GM23338 (cell line): ENCODE data around the gene UNC79.

Experiments
- CREB1 ChIP-seq: fragments of 250-450 bp; sonication (Bioruptor Pico); IDR thresholded peaks from 2 replicates; pipeline ENCODE4 v1.5.0; 2020; ENCODE audit warnings: low read depth, mild to moderate bottlenecking, moderate library complexity
- CTCF ChIP-seq, 2 experiments: fragments of 200-600 bp in 1 of 2; sonication (generic) in 1 of 2; conservative IDR thresholded peaks; 2 replicates each; pipeline versions ENCODE4 v1.5.1 to v1.6.1; 2016 to 2017; ENCODE audit warnings: antibody characterized with exemption in 2 of 2, low read depth in 2 of 2, mild to moderate bottlenecking in 2 of 2, moderate library complexity in 1 of 2
- ETS1 ChIP-seq: IDR thresholded peaks from 2 replicates; pipeline ENCODE4 v1.6.1; 2016; ENCODE audit warnings: antibody characterized with exemption
- EZH2 ChIP-seq: fragments of 200-600 bp; sonication (generic); IDR thresholded peaks from one replicate; pipeline ENCODE4 v1.8.0; 2017; ENCODE audit warnings: antibody characterized with exemption, mild to moderate bottlenecking, low read depth; ENCODE audit not compliant: unreplicated experiment
- EZH2phosphoT487 ChIP-seq: fragments of 200-600 bp; sonication (generic); IDR thresholded peaks from one replicate; pipeline ENCODE4 v1.8.1; 2018; ENCODE audit warnings: antibody characterized with exemption; ENCODE audit not compliant: unreplicated experiment
- JUNB ChIP-seq: IDR thresholded peaks from one replicate; pipeline ENCODE4 v1.6.1; 2016; ENCODE audit warnings: antibody characterized with exemption; ENCODE audit not compliant: unreplicated experiment
- NANOG ChIP-seq: IDR thresholded peaks from 2 replicates; pipeline ENCODE4 v1.6.1; 2016; ENCODE audit warnings: antibody characterized with exemption, borderline replicate concordance
- POLR2AphosphoS5 ChIP-seq: IDR thresholded peaks from 2 replicates; pipeline ENCODE4 v1.6.1; 2016; ENCODE audit warnings: antibody characterized with exemption, low read depth
- REST ChIP-seq: IDR thresholded peaks from one replicate; pipeline ENCODE4 v1.6.1; 2018; ENCODE audit warnings: antibody characterized with exemption; ENCODE audit not compliant: unreplicated experiment
- STAT1 ChIP-seq: IDR thresholded peaks from one replicate; pipeline ENCODE4 v1.6.1; 2016; ENCODE audit warnings: antibody characterized with exemption; ENCODE audit not compliant: unreplicated experiment
- ZNF331 ChIP-seq: fragments of 250-450 bp; sonication (Bioruptor Pico); IDR thresholded peaks from 2 replicates; pipeline ENCODE4 v1.5.0; 2020; ENCODE audit warnings: low read depth, mild to moderate bottlenecking, moderate library complexity

- TF ChIP-seq CTCF (conservative IDR thresholded peaks at IDR 0.05; ENCODE audit: low read depth in 2 of 2) = no peak
- TF ChIP-seq EZH2 = no peak
- TF ChIP-seq NANOG = no peak
- TF ChIP-seq REST = no peak
- TF ChIP-seq POLR2AphosphoS5 = no peak
- no peak for TF ChIP-seq CREB1 (CRISPR knock-in tag)
- TF ChIP-seq ETS1 = no peak
- TF ChIP-seq EZH2phosphoT487 = no peak
- TF ChIP-seq ZNF331 (CRISPR knock-in tag) = no peak
- no peak for TF ChIP-seq JUNB
- TF ChIP-seq STAT1 = no peak
Measured at GRCh38 chr14:93454224-93454623, 23.5 kb downstream of the UNC79 start.
